ENCODE data around the gene TRIP12. TPM values are rescaled to one million over a fixed set of nuclear protein-coding genes. Genes with fewer than 3 reads are reported as not detected.
"Not testable (repeated sequence)": the region's sequence is repeated elsewhere in the genome, so short reads cannot be mapped to it uniquely, and the experiment has no call there.

Gene TRIP12
- total RNA-seq, 6 experiments from 2014 or later: 249 to 296 (median 265) TPM

DNA sequence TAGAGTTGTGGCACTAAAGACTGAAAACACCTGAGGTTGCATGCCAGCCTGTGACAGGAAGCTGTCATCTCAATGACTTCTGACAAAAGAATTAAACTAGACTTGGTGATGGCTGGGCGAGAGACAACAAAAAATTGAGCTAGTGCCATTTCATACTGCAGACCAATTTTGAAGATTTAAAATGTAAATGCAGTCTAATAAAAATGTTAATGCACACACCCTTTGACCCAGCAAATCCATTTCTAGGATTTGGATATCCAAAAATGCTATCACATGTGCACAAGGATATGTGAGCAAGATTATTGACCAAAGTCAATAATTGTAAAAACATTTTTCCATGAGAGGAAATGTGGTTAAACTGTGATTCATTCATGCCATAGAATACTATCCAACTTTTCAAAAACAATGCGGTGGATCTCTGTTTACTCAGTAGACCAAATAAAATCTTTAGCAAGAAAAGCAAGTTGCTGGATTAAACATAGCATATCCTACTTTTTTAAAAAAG is 6.1 kb upstream of the TRIP12 start:
- TF ChIP-seq, protein P1, sequence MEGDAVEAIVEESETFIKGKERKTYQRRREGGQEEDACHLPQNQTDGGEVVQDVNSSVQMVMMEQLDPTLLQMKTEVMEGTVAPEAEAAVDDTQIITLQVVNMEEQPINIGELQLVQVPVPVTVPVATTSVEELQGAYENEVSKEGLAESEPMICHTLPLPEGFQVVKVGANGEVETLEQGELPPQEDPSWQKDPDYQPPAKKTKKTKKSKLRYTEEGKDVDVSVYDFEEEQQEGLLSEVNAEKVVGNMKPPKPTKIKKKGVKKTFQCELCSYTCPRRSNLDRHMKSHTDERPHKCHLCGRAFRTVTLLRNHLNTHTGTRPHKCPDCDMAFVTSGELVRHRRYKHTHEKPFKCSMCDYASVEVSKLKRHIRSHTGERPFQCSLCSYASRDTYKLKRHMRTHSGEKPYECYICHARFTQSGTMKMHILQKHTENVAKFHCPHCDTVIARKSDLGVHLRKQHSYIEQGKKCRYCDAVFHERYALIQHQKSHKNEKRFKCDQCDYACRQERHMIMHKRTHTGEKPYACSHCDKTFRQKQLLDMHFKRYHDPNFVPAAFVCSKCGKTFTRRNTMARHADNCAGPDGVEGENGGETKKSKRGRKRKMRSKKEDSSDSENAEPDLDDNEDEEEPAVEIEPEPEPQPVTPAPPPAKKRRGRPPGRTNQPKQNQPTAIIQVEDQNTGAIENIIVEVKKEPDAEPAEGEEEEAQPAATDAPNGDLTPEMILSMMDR (IDR thresholded peaks at IDR 0.05): no peak
- peaks cover 48% of the 10 kb centered on the region for H3K4me1 Mint-ChIP-seq (ENCODE audit: low read depth)
- H3K27me3 Mint-ChIP-seq (ENCODE audit: insufficient read depth): no peaks in the 10 kb centered on the region
- DNase-seq: peak; percentile 64
- H3K36me3 Mint-ChIP-seq (ENCODE audit: low read depth): no peaks in the 10 kb centered on the region
- H3K4me3 Mint-ChIP-seq: peak overlapping the region; percentile 55; the same call in 1 of the 2 replicates
- no peaks in the 10 kb centered on the region for H3K9me3 Mint-ChIP-seq
- peak overlapping the region; percentile 29; the same call in 1 of the 2 replicates for H3K27ac Mint-ChIP-seq

DNA sequence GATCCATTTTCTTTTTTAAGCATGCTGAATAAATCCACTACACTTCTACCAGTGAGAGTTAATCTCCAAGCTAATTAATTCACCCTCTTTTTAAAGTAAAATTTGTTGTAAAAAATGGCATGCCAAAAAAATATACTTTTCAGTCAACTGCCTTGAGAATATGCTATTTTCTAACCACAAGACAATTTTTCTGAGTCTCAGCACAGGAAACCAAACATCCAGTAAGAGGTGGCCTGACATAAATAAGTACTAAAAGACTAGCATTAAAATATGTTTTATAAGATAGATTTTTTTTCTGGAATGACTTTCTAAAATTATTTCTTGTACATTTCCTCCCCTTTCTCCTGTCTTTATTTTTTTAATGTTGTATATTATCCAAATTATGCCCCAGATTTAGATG is 3.4 kb upstream of the TRIP12 start:
- no peak for DNase-seq
- Mint-ChIP-seq H3K27me3 (ENCODE audit: insufficient read depth) (peaks cover 3% of the 10 kb centered on the region), H3K36me3 (ENCODE audit: low read depth) (peaks cover 5% of the 10 kb centered on the region), H3K9me3 (no peaks in the 10 kb centered on the region), H3K4me3 (no peak overlapping the region), H3K27ac (no peak overlapping the region), H3K4me1 (ENCODE audit: low read depth) (peaks cover 49% of the 10 kb centered on the region)
- TF ChIP-seq, protein P1 (IDR thresholded peaks at IDR 0.05): no peak

DNA sequence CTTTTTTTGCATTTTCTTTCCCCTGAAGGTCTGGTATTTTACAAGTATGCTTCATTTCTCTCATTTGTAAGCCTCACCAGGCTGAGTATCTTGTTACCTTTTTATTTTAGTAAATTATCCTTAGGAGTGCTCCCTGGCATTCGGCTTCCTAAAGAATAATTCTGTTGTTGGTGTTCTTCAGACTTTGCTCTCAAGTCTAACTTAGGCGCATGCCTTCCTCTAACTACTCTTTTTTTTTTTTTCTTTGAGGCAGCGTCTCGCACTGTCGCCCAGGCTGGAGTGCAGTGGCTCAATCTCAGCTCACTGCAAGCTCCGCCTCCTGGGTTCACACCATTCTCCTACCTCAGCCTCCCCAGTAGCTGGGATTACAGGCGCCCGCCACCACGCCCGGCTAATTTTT is 2.7 kb upstream of the TRIP12 start:
- H3K27me3 Mint-ChIP-seq (ENCODE audit: insufficient read depth); DNase-seq; H3K27ac Mint-ChIP-seq; H3K9me3 Mint-ChIP-seq; H3K36me3 Mint-ChIP-seq (ENCODE audit: low read depth): not testable (repeated sequence)
- Mint-ChIP-seq H3K4me3 (peak overlapping the region; percentile 99), H3K4me1 (ENCODE audit: low read depth) (peaks cover 51% of the 10 kb centered on the region)

DNA sequence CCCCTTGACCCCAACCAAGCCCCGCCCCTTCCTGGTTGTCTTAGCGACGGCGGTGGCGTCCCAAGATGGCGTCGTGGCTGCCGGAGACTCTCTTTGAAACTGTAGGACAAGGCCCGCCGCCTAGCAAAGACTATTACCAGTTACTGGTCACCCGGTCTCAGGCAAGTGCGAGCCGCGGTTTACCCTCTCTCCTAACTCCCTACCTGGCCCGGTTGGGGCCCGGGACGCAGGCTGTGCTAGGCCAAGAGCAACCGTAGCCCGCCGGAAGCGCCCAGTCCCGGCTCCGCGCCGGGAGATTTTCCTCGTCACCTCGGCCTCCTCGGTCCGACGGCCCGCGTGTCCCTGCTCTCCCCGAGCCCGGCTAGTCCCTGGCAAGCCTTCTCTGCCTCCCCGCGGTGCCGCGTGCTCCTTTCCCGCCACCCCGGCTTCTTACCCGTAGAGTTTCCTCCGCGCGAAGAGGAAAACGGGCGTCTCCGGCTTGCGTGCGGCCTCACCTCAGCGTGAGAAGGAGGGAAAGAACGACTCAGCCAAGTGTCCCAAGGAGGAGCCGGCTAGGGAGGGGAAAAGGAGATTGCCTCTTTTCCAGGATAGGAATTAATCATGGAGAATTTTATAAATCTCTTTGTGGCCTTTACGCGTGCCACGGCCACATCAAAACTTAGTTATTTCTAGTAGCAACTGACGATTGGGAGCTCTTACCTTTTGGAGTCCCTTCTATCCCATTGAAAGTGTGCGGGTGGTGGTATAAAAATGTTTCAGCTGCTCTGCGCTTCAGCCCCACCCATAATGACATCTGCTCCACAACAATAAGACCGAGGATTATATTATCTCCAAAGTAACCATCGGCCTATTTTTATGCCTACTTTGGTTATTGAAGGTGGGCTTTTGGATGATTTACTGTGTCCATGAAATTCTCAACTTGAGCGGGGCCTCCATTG is 909 bp upstream of the TRIP12 start, which contains the start of gene FBXO36:
FBXO36 (plus strand) TSS at position 55 of the 938 bp plus-strand sequence; CDS start at position 66, 11 bp downstream.
- Mint-ChIP-seq H3K27ac (peak within 1 kb of the TSS; percentile 99), H3K9me3 (no peaks in the 10 kb centered on the region), H3K4me3 (peak within 1 kb of the TSS; percentile 99), H3K36me3 (ENCODE audit: low read depth) (peaks cover 10% of the 10 kb centered on the region), H3K4me1 (ENCODE audit: low read depth) (peaks cover 46% of the 10 kb centered on the region), H3K27me3 (ENCODE audit: insufficient read depth) (peaks cover 3% of the 10 kb centered on the region)
- TF ChIP-seq, protein P1 (IDR thresholded peaks at IDR 0.05): no peak
- DNase-seq: peak; percentile 60

DNA sequence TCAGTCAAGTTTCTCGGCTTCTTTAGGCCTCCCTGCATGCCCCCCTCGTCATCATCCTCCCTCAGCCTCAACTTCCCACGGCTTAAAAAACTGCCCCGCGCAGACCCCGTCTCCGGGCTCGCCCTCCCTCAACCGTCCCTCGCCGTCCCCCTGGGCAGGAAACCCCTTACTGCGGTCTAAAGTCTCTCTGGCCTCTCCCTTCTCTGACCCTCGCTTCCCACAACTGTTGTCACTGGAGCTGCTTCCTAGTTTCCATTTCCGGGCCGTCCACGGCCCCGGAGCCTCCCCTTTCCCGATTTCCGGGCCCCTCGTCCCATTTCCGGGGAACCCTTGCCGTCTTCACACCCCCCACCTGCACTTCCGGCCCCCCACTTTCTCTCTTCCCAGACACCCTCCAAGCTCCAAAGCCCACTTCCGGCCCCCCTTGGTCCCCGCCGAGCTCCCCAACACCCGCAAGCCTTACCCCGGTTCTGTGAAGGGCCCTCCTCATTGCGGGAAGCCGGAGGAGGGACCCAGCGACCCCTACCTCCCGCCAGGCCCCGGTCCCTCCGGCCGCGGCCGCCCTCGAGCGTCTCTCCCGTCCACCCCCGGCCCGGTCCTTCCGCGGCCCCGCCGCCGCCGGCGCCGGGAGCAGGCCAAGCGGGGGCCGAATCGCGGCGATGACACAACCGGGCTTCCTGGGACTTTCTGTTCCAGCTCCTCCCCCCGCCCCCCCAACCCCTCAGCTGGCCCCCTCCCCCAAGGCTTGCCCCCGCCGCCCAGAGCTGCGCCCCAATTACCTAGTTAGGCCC is 513 bp downstream of the TRIP12 start:
- peak overlapping the region; percentile 98 for H3K27ac Mint-ChIP-seq
- DNase-seq: peak; percentile 62
- peaks cover 17% of the 10 kb centered on the region for H3K36me3 Mint-ChIP-seq (ENCODE audit: low read depth)
- peaks cover 39% of the 10 kb centered on the region for H3K4me1 Mint-ChIP-seq (ENCODE audit: low read depth)
- no peaks in the 10 kb centered on the region for H3K9me3 Mint-ChIP-seq
- H3K4me3 Mint-ChIP-seq: peak overlapping the region; percentile 99
- peaks cover 3% of the 10 kb centered on the region for H3K27me3 Mint-ChIP-seq (ENCODE audit: insufficient read depth)
- TF ChIP-seq, protein P1 (IDR thresholded peaks at IDR 0.05): no peak; the same call in 1 of the 2 replicates
